AG04449 (cell line): Measurements from ENCODE around the gene DLK1.

Experiments
- CTCF ChIA-PET: fragments of 350-600 bp; formaldehyde crosslinking; extraction: SDS; loops from one replicate; lab custom pipeline; 2021; ENCODE audit warnings: antibody characterized with exemption; lab: Yijun Ruan, JAX
- POLR2A ChIA-PET: fragments of 400-600, 350-600 bp; formaldehyde crosslinking; extraction: SDS; loops from one replicate; lab custom pipeline; 2020; ENCODE audit warnings: antibody characterized with exemption, inconsistent platforms; lab: Yijun Ruan, JAX
- DNase-seq: peaks from one replicate; pipeline ENCODE4 v3.0.0-alpha.2; 2010; ENCODE audit warnings: low read depth, low spot score
- H3K4me3 ChIP-seq: 2 replicates; pipeline ENCODE4 v1.5.1; 2011; ENCODE audit warnings: low read depth, mild to moderate bottlenecking, control low read depth, low read length
- TF ChIP-seq, protein P1 (sequence below): IDR thresholded peaks from one replicate; pipeline ENCODE4 v1.5.1; 2011; ENCODE audit warnings: mild to moderate bottlenecking, moderate library complexity, low read length, control low read depth, inconsistent platforms; ENCODE audit not compliant: insufficient read depth; ENCODE audit errors: missing control alignments

The DLK1 gene

DNA sequence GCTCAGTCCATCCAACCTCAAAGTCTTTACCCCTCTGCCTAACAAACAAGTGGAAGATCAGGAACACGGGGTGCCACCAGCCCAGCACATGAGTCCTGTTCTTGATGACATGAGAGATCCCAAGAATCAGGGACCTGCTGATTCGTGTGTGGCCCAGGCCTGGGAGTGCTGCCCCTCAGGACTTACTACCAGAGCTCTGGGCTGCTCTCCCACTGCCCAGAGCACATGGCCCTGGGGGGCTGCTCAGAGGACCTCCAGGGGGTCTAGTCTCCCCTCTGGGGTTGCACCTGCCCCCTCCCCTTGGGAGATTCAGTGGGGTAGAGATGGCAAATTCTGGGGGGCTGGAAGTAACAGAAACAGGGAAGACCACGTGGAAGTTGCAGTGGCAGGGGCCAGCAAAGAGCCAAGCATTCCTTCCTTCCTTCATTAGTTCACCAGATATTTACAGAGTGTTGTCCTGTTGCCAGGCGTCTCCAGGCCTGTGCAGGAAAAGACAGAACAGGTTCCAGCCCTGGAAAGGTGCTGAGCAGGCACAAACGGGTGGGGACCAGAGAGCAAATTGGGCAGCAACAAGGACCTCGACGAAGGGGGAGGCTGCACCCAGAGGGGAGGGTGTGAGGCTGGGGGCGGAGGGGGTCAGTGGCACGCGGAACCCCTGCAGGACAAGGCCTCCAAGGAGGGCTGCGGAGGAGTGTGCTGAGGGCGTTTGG lies 54.1 kb downstream of the DLK1 start:
- H3K4me3 ChIP-seq, result no peak overlapping the region
- TF ChIP-seq, protein P1, sequence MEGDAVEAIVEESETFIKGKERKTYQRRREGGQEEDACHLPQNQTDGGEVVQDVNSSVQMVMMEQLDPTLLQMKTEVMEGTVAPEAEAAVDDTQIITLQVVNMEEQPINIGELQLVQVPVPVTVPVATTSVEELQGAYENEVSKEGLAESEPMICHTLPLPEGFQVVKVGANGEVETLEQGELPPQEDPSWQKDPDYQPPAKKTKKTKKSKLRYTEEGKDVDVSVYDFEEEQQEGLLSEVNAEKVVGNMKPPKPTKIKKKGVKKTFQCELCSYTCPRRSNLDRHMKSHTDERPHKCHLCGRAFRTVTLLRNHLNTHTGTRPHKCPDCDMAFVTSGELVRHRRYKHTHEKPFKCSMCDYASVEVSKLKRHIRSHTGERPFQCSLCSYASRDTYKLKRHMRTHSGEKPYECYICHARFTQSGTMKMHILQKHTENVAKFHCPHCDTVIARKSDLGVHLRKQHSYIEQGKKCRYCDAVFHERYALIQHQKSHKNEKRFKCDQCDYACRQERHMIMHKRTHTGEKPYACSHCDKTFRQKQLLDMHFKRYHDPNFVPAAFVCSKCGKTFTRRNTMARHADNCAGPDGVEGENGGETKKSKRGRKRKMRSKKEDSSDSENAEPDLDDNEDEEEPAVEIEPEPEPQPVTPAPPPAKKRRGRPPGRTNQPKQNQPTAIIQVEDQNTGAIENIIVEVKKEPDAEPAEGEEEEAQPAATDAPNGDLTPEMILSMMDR, result no peak
- ChIA-PET CTCF (no interaction called here), POLR2A (no interaction called here)
- no peak for DNase-seq

DNA sequence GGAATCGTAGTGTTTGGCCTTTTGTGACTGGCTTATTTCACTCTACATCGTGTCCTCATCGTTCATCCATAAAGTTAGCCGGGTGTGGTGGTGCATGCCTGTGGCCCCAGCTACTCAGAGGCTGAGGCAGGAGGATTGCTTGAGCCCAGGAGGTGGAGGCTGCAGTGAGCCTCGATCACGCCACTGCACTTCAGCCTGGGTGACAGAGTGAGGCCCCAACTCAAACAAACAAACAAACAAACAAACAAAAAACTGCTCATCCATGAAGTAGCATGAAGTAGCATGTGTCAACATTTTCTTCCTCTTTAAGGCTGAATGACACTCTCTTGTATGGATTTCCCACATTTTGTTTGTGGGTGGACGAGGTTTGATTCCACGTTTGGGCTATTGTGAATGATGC lies 55.3 kb downstream of the DLK1 start:
- ChIA-PET POLR2A (no interaction called here), CTCF (no interaction called here)
- H3K4me3 ChIP-seq, result no peak overlapping the region
- TF ChIP-seq, protein P1, result no peak
- no peak for DNase-seq

DNA sequence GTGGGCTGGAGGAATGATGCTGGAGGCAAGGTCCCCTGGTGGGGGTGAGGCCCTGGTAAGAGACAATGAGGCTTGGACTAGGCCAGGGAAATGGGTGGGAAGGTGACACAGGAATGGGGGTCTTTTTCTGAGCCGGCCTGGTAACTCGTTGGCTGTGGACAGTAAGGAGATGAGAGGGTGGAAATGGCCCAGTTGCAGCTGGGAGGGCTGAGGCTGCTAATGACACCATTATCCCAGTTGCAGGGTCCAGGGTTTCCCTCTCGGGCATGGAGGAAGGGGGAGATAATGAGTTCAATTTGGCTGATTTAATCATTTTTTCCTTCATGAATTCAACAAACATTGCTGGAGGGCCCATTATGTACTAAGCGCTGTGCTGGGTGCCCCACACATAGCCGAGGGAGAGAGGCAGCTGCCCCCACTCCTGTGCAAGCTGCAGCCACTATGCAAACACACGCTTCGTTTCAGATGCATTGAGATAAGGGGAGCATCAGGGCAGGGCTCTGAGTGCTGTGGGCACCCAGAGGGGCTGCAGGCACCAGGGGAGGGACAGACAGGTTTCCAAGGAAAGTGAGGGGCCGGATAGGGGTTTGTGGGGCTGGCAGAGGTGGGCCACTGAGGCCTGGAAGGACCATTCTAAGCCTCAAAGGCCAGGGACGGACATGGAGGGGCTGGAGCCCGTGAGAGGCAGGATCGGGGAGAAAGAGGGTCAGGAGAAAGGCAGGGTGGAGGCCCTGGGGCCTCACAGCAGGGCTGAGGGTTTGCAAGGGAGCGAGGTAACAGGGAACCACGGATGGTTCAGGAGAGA lies 56.0 kb downstream of the DLK1 start:
- ChIA-PET POLR2A (no interaction called here), CTCF (no interaction called here)
- H3K4me3 ChIP-seq, result no peak overlapping the region
- DNase-seq, result no peak
- TF ChIP-seq, protein P1, result no peak

DNA sequence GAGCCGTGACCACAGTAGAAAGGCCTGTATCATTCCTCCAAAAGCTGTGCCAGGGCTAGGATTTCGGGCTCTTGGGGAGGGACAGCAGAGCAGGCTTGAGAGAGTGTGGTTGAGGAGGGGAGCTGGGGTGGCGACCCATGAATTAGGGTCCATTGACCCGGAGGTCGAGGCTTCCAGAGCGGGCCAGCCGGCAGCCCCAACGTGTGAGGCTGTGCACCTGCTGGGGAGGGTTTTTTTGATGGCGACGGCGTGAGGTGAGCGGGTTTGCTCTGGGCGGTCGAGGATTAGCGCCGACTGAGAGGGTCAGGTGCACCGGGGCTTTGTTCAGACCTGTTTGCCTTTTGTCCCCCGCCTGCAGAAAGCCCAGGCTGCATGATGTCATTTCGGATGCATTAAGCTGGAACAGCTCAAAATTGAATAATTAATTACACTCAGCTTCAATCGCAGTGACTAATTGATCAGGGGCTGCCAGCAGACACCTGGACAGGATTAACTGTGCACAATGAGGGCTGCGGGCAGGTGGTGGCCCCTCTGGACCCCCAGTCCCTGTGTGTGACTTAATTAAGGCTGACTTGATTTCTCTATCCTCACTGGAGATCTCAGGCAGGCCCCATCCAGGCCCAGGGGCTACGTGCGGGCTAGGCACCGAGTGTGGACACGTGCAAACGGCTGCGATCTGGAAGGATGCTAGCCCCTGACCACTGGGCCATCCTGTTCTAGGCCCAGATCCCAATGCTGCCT lies 57.1 kb downstream of the DLK1 start:
- POLR2A ChIA-PET, result no interaction called here
- H3K4me3 ChIP-seq, result no peak overlapping the region
- CTCF ChIA-PET, result no interaction called here
- TF ChIP-seq, protein P1, result no peak
- no peak for DNase-seq

DNA sequence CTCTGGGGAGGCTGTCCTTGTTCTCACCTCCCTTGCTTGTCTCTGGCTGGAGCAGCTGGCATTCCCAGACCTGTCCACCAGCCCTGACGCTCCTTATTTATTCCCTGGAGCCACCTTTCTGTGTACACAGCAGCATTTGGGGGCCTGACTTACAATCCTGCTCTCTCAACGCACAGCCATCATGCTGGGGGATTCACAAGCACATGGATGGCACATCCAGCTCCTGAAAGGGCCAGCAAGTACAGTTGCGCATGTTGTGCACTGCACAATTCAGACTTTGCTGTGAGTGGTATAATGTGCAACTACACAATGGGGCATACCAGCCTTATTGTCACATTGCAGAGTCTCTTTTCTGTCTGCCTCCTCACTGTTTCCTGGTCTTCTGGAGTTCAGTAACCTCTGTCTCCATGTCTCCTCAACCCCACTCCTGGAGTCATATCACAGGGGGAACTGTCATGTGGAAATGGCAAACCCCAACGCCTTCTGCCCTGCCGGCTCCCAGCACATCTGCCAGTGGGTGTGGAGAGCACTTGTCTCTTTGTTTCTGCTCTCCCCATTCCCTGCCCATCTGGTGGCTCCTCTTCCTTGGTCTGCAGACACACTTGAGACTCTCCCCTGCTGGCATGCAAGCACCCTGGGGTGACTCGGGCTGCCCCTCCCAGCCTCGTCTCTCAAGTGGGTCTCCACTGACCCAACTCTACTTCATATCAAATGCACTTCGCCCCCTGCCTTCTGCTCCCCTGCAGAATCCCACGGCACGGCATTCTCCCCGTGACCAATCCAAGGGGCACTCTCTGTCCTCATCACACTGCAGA lies 58.0 kb downstream of the DLK1 start:
- TF ChIP-seq, protein P1, result no peak
- ChIA-PET POLR2A (no interaction called here), CTCF (no interaction called here)
- H3K4me3 ChIP-seq, result no peak overlapping the region
- no peak for DNase-seq
